GM18868 (cell line): Measurements from ENCODE around the gene AQP2.

ENCODE experiments used
- ATAC-seq: cut with Tn5 transposase; IDR thresholded peaks from one replicate; pipeline ENCODE4 v1.9.1; 2021; ENCODE audit warnings: mild to moderate bottlenecking, moderate library complexity; ENCODE audit not compliant: unreplicated experiment

The AQP2 gene

DNA sequence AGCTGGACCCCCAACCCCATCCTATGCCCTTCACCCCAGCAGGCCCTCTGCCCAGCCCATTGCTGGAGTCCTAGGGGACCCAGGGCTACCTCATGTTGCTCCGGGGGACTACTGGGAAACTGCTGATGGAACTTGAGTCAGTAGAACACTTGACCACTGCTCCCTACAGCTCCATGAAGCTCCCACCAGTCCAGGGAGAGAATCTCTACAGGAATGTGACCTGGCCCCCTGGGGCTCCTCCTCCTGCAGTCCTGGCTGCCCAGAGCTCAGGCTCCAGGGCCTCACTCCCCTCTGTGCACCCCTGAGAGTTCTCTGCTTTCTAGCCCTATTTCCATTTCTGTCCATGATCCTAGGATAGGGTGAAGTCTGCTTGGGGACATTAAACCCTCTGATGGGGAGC, 10.8 kb upstream of the AQP2 start:
- no peak for ATAC-seq

DNA sequence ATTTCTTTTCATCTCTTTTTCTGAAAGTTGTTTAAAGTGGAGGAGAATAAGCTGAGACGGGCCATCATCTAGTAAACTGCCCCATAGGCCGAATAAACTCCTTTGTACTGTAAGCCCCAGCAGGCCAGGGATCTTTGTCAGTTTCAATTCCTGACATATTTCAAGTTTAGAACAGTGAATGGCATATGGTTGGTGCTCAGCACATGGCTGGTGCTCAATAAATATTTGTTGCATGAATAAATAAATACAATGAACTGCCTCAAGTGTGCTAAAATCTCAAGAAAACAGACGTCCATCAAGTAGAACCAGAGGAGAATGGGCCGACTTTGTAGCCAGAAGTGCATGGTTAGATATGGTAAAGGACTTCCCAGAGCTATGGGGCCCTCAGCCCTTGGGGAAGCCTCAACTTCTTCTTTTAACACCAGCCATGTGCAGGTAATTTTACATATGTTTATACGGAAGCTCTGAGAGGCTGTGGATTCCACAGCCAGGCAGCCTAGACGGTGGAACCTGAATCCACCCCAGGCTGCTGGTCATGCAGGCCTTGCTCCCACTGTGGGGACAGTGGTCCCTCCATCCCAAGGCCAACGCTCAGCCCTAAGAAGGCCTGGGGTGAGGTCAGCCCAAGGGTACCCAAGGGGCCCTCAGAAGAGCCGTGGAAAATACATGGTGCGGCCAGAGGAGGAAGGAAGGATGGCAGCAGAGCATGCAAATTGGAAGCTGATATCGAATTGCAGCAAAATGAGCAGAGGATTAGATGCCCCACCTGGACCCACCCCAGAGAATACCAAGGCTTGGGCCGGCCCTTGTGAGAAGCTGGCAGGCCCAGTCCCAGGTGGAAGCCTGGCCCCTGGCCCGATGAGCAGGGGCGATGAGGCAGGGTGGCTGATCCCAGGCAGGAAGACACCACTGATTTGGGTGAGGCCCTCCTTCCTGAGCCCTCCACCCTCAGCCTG, 8.7 kb upstream of the AQP2 start:
- no peak for ATAC-seq

DNA sequence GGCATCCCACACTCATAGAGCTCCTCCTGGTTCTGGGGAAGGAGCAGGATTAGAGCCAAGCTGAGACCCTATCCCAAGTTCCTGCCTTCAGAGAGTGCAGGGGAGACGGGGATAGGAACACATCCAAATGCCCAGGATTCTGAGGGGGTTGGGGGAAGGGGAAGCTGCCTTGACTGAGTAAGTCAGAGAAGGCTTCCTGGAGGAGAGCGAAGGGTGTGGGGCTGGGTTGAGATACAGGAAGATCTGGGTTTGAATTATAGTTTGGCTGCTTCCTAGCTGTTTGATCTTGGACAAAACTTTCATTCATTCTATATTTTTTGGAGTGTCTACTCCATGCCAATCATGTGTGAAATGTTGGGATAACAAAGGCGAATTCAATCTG, 8.0 kb upstream of the AQP2 start:
- no peak for ATAC-seq

DNA sequence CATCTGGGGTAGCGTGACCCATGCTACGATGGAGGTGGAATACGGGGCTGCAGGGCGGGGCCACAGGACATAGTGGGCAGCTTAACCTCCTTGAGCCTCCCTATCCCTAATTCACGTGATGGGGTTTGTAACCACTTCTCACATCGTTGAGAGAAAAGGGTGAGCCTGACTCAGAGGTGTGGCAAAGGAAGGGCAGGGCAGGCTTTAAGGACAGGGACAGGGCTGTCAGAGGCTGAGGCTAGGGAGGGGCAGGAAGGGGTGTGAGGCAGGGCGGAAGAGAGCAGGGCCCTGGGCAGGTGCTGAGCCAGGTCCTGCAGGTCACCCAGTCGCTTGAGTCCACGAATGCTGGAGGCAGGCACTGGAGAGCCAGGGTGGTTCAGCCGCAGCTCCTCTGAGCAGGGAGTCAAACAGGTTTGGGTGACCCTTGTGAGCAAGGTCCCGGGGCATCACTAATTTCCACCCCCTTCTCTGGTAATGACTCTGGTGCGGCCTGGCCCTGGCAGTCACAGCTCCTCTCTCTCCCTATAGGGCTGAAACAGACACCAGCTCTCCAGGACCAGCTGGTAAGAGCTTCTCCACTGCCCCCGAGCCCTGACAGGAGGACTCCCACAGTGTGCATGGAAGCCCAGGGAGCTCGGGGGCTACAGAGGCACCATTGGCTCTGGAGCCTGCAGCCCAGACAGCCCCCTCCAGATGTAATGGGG, 7.5 kb upstream of the AQP2 start:
- no peak for ATAC-seq

DNA sequence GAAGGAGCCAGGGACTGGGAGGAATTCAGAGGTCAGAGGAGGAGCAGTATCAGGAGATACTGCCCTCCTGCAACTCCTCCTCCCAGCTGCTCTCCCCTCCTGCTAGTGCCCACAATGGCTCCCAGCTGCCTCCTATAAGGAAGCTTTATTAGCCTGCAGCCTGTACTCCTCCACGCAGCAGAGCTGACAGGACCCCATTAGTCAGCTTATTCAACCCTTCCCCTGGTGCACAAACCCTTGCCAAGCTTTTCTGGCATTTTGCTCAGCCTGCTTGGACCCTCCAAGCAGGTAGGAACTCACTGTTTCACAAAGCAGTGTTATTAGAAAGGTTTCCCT, 6.9 kb upstream of the AQP2 start:
- no peak for ATAC-seq

DNA sequence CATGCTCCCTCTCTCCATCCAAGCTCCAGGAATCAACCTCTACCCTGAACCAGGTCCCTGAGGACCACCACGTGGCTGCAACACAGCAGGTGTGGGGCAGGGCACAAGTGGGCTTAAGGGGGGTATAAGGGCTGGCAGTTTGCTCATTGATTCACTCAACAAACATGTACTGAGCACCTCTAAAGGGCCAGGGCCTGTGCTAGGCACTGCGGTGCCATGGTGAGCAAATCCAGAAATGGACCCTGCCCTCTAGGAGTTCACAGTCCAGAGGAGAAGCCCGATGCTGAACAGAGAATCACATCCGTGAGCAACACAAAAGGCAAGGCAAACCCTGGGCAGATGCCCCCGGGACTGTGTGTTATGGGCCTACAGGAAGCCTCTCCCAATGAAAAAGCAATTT, 6.5 kb upstream of the AQP2 start:
- ATAC-seq: no peak

DNA sequence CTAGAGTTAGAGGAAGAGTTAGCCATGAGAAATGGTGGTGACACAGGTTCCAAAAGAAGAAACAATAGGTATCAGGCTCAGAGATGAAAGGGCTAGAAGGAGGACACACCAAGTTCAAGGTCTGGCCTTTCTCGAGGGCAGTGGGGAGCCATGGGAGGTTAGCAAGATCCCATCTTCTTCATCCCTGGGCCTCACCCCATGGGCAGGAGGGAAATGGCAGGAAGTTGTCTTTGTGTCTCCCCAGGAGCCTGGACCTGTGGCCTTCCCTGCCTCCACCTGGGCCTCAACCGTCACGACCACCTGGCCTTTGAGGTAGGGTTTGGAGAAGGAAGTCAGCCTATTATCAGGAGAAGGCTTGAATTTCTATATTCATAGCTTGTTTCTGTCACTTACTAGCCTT, 5.8 kb upstream of the AQP2 start:
- no peak for ATAC-seq

DNA sequence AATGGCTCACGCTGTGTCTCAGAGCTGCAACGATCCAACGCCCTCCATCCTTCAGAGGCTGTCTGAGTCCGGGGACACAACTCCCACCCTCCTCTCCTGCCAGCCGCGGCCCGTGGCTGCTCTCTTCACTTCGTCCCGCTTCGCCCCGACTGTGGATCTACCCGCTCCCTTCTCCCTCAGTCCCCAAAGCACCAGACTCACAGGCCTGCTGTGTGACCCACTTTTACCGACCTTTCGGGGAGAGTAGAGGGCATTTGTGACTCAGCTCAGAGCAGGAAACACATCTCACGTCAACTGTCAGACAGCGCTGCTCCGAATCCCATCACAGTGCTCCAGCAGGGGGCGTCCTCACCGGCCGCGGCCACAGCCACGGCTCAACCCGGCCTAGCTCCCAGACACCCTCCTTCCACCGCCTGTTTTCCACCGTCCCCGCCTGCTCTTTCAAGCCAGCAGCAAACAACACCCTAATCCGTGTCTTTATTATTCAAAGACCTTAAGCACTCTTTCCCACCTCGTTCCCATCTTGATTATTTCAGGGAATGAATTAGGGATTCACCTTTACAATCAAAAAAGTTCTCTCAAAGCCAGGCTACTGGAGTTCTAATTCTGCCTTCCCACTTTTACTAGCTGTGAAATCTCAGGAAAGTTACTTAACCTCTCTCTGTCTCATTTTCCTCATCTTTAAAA, 5.0 kb upstream of the AQP2 start:
- peak; percentile 86 for ATAC-seq

DNA sequence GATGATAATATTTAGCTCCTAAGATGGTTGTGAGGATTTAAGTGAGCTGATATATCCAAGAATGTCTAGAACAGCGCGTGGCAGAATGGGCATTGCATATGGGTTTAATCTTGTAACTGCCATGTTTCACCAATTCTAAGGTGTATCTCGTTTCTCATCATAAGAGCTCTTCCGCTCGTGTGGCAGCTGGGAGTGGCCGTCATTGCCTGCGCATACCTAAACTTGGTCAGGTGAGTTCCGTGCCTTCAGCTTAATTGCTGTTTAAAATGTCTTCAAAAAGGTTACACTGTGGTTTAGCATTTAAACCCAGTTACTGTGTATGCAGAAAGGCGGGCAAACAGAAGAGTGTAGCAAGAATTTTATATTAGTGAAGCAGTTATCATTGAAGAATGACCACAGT, 4.5 kb upstream of the AQP2 start:
- no peak for ATAC-seq

DNA sequence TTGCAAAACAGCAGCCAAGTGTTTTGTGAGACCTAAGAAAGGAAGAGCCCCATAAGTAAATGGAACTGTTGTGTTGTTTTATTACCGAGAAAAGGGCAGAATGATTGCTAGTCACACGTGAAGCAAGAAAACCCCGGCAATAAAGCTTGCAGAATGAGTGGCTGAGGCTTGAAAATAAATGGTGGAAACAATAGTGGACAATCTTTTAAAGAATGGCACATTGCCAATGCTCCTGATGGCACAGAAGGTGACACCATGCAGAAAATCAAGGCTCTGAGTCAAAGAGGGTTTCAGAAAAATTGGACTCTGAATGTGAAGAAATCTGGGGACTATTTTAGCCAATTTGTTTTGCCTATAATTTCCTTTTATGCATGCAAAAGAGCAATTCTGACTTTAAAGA, 4.0 kb upstream of the AQP2 start:
- no peak for ATAC-seq

DNA sequence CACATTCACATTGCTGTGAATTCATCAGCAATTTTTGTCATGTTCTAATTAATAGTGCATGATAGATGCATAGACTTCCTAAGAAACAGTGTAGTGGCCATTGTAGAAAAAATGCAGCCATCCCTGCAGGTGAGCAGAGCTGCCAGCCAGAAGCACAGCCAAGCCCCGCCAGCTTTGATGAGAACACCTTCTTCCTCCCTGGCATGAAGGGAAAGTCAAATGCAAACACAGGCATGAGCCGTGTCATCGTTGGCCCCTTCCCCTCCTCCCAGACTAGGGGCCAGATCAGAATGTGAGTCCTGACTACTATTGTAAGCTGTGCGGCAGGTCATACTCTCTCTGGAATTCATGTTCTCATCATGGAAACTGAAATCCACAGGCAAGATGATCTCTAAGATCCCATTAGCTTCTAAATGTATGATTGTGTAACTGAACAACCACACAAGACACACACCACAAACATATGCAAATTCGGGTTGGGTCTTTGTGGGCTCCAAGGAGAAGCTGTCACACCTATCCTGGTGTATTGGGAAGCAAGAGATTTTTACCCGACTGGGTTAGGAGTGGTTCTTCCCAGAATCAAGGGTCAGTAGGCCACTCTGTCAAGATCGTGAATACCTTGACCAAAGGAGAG, 2.8 kb upstream of the AQP2 start:
- no peak for ATAC-seq

DNA sequence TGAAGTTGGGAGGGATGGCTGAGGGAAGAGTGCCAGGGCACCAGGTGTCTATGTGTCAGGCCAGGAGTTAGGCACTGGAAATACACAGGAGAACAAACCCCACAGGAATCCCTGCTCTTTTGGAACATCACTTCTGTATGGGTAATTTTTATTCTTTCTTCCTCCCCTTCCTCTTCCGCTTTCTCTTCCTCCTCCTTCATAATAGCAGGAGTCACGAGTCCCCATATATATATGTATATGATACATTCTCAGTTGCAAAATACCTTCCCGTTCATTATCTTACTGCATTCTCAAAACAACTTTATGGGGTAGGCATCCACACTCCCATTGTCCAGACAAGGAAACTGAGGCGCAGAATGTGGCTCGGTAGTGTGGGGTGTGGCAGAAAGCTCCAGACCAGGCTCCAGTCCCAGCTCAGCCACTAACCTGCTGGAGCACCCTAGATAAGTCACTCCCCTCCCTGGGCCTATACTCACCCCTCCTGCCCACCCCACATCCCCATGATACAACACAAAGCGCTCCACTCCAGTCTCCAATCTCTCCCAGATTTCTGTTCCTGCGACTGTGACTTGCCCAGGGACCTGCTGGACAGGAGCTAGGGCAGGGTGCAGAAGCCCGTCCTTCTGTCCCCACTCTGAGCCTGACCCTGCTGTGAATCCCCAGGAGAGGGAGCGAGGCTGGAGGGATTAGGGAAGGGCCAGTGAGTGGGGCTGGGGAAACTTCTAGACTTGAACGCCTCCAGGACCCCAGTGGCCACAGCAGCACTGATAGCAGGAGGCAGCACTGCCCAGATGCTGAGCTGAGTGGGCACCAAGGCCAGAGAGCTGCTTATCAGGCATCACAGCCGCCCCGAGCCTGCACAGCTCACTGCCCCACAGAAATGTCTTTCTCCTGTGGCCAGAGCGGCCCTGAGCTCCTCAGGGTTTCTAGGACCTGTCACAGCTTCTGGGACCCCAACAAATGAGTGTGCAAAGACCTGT, 1.4 kb upstream of the AQP2 start:
- ATAC-seq: no peak

DNA sequence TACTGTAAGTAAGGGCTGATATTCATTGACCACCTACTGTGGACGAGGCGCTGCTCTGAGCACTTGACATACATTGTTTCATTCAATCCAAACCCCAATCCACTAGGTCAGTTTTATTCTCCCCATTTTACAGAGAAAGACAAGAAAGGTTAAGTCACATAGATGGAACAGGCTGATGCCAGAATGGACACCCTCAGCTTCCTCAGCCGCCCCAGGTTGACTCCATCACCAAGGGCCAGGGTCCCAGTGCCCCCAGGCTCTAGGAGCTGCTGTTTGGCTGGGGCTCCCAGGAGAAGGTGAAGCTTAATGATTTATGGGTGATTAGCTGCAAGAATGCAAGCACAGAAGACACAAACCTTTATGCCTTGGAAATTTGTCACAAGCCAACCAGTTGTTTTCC, 671 bp upstream of the AQP2 start:
- ATAC-seq: no peak

DNA sequence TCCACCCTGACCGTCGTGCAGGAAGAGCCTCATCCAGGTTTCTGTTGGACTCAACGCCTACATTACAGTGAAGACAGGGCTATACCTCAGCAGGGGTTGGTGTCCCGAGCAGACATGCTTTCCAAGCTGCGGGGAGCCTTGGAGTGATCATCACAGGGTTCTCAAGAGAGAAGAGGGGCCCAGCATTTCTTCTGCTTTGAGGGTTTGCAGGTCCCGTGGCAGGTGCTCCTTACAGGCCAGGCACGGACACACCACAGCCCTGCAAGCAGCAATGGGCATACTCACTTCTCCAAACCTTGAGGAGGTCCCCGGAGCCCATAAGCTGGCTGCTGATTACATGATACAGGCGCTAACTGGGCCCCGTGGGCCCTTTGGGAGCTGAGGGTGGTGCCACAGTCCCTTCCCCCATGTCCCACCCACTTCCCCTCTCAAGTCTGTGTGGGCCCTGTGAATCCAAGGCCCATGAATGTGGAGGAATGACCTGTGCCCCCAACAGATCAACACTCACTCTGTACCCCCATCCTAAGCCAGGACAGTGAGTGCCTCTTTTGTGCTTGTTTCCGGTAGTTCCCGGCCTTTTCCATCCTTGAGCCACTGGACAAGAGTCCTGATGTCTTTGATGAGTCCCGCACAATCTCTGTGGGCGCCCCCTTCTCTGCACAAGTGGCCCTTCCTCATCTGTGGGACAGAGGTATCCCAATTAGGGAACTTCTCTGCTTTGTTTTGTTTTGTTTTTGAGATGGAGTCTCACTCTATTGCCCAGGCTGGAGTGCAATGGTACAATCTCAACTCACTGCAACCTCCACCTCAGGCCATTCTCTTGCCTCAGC, 1.1 kb downstream of the AQP2 start:
- no peak for ATAC-seq

DNA sequence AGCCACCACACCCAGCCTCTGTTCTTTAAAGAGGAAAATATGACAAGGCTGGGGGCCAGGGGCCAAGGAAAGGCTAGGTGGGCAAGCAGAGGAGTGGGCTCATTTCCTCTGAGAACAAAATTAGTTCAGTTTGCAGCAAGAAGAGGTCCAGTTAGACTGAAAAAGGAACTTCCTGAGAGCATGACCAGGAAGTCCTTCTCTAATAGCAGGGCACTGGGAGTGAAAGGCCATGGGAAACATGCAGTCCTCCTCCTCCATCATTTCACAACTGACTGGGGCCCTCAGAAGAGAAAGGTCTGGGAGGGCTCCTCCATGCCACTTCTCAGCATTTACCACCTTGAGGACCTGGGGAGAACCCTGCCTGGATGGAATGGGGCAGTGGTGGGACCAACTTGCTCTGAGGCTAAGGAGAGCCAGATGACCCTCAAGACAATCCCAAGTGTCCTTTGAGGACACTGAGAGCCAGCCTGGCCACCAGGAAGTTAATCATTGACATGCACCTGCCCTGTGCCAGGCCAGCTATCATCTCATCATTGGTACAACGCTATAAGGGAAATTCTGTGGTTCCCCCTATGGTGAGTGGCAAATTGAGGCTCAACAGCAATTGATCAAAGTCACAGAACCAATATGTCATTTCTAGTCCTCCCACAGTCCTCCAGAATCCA, 2.0 kb downstream of the AQP2 start:
- ATAC-seq: no peak

DNA sequence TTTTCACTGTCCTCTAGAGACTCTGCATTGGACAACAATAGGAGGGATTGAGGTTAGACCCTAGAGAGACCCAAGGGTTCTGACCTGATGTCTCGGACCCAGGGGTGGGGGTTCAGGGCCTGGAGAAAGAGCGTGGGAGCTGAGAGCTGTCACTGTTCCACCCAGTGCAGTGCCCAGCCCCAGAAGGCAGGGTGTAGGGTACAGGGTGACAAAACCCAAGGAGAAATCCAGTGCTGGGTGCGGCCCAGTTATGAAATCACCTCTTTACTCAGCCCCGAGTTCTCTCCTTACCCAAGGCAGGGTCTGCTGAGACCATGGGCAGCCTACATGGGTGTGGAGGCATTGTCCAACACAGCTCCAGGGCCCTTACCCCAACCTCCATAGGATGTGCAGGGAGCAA, 2.6 kb downstream of the AQP2 start:
- ATAC-seq: no peak

DNA sequence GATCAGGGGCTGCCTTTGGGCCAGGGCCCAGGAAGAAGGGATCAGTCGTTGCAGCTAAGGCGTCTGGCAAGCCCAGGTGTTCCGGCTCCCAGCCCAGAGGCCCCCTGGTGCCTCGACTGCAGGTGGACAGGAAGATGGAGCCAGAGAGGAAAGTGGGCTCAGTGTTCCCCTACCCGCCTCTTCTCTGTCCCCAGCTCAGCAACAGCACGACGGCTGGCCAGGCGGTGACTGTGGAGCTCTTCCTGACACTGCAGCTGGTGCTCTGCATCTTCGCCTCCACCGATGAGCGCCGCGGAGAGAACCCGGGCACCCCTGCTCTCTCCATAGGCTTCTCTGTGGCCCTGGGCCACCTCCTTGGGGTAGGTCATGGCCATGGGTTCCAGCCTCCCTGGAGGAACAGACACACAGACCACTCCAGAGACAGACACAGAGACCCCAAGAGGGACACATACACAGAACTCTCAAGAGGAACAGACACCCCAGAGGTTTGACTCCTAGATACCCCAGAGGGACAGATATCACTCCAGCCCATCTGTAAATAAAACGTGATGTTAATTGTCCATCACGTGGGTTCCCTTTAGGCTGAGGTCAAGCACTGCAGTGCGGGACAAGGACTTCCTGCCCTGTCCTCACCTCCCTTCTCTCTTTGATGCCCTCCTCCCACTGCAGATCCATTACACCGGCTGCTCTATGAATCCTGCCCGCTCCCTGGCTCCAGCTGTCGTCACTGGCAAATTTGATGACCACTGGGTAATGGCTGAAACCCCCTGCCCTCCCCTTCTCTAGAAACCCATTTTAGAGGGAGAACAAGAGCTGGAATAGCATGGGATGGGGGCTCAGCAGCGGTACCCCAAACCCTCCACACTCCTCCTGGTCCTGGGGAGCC, 3.7 kb downstream of the AQP2 start:
- no peak for ATAC-seq
